Measurements from ENCODE around the gene KLHL25.

DNA sequence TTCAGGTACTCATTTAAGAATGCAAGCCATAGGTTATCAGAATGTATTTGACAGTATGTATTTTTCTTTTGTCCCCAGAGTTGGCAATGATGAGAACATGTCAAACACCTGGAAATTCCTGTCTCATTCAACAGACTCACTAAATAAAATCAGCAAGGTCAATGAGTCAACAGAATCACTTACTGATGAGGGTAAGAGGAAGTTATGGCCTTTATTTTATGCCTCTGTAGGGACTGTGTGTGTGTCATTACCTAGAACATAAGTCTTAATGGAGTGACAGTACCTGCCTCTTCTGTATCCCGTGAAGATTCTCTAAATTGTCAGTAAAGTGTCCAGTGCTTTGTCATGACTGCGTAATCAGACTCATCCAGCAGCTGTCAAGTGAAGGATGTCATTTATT lies 77.5 kb downstream of the KLHL25 start:
- TF ChIP-seq EZH2 (IDR thresholded peaks at IDR 0.05; ENCODE audit: insufficient read depth, poor library complexity, severe bottlenecking), result no peak
- no peak for TF ChIP-seq EZH2phosphoT487 (IDR thresholded peaks at IDR 0.05; ENCODE audit: insufficient read depth, low read depth)
